HG03457 (cell line): ENCODE measurements around the gene LPXN.

Experiments
- ATAC-seq: cut with Tn5 transposase; IDR thresholded peaks from one replicate; pipeline ENCODE4 v1.9.1; 2021; ENCODE audit warnings: moderate number of reproducible peaks; ENCODE audit not compliant: unreplicated experiment

LPXN gene

DNA sequence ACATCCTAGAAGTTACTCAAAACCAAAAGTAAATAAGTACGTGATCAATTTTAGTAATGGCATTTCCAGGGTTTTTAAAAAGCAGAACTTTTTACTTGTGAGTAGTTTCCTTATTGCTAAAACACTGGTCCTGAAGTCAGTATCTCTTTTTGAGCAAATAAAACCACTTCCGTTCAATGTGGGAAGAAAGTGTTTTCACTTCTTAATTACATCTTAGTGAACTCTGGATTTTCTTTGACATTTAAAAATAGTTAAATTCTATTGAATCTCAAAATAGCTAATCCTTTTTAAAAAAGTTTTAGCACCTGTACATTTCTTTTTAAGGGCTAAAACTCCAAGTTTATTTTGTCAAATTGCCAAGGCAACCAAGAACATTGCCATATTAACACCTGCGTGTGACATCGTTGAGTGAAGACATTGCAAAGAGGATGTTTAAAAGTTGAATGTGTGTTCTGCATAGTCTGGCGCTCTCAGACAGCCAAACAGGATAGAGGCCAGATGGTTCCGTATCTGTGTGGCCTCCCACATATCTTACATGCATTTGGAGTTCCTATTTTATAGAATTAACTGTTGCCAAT is 50.5 kb downstream of the LPXN start:
- ATAC-seq: peak; percentile 82

DNA sequence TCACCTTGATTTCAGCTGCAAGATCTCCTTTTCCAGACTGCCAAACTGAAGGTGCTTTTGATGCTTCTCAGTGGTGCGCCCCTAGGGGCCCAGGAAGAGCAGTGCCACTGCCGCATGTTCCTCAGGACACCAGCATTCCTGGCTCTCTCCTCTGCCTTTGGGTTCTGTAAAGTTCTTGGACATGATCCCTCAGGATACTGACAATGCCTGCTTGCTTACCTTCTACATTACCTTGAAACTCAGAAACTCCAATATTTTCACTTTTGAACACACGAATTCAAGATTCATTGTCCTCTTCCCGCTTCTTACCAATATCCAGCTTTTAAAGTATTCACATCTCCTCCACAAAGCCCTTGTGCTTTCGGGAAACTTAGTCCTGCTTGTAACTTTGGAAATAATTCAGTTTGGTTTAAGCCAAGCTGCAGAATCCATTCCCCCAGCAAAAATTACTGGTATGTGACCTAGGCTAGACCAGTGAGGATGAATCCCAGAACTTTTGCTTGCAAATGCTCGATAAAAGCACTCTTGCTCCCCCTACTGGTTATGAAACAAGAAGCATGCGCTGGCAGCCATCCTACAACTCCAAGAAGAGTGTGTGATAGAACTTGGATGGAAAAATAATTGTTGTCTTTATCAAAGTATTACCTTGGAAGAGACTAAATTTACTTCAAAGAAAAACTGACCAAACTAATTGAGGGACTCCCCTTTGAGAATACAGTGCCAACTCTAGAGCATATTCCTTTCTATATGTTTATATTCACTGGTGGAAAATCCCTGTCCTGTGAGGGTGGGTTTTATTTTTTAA is 51.2 kb downstream of the LPXN start:
- peak; percentile 29 for ATAC-seq

DNA sequence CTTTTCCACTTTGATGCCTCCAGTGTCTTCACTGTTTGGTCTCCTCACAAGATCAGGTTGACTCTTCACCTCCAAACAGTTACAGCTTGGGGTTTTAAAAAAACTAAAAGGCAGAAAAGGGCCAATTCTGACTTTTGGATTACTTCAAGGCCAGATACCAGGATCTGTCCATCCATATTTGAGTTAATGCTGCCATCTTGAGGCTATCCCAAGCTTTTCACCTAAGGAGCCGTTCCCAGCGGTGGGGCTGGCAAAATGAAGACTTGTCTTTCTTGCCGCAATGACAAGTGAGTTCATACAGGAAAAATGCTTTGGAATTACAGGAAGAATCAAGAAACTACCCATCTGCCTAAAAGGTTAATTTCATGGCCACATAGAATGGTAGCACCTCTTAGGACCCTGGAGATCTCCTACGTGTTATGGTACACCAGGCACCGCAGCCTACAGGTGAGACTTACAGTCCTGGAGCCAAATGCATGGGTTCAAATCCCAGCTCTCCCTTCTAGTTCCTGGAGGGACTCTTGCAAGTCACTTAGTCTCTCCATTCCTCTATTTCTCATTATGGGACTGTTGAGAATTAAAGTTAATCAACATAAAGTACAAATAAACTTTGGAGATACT is 61.8 kb downstream of the LPXN start:
- no peak for ATAC-seq

DNA sequence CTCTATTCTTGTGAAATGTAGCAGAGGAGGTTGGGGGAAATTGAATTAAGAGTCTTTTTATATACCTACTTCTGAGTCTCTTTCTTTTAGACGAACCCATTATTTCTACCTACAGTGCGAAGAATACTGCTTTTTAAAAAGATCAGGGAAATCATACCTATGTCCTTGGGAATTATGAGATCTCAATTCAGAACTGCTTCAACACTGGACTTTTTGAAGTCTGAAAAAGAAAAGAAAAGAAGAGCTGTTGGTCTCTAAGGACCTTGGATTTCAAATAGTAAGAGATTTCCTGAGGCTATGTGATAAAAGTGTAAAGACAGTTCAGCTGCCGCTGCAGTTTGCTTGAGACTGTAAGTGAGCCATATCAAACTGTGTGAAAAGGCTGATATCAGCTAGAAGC is 64.0 kb downstream of the LPXN start:
- no peak for ATAC-seq

DNA sequence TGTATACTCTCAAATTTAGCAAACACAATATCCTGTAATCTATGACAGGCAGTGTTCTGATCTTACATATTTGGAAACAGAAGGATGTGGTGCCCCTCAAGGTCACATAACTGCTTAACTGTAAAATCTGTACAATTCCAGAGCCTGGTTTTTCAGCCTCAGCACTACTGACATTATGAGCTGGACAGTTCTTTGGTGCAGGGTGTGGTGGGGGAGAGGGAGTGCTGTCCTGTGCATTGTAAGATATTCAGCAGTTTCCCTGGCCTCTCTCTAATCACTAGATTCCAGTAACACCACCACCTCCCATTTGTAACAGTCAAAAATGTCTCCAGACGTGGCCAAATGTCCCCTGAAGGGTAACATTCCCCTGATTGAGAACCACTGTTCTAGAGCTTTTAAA is 65.9 kb downstream of the LPXN start:
- ATAC-seq: no peak

DNA sequence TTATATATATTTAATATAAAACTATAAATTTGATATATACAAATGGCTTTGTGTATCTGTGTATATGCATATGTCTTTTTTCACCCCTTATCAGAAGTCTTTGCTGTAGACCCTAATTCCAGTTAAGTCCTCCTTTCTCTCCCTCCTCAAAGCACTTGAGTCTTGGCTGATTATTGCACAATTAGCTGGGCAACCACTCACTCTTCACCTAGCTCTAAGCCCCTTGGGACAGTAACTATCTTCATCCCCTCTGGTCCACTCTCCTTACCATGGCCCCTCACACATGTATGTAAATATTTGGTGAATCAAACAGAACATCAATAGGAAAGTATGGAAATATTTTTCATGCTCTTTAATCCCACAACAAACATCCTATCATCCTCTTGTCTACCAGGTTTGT is 66.8 kb downstream of the LPXN start:
- no peak for ATAC-seq

DNA sequence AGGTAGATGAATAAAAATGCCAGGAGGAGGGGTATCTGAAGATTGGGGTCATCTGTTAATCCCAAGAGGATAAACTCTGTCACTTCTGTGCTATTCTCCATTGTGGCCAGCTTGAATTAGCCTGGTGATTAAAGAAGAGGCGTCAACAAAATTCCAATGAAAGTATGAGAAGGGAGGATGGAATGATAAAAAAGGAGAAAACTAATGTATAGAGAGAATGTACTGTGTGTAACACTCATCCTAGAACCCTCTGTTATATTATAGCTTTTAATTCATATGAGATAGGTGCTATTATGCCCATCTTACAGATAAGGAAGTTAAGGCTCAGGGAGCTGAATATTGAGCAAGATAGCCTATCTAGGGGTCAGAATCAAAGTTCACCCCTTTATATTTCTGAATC is 67.7 kb downstream of the LPXN start, which contains the start of gene OR5B21:
Gene OR5B21, minus strand, starts transcription at position 101 of the 400 bp plus-strand sequence. Its CDS starts 0 bp downstream, at position 101.
- ATAC-seq: no peak

DNA sequence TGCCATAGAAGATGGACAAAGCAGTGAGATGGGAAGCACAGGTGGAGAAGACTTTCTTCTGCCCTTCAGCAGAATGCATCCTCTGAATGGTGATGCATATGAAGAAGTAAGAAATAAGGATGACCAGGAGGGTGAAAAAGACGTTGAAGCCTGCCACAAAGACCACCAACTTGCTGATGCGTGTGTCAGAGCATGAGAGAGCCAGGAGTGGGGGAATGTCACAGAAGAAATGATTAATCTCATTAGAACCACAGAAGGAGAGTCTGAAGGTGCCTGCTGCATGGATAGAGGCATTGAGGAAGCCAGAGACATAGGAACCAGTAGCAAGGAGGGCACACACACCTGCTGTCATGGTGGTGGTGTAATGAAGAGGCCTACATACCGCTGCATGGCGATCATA is 68.3 kb downstream of the LPXN start:
- ATAC-seq: no peak

DNA sequence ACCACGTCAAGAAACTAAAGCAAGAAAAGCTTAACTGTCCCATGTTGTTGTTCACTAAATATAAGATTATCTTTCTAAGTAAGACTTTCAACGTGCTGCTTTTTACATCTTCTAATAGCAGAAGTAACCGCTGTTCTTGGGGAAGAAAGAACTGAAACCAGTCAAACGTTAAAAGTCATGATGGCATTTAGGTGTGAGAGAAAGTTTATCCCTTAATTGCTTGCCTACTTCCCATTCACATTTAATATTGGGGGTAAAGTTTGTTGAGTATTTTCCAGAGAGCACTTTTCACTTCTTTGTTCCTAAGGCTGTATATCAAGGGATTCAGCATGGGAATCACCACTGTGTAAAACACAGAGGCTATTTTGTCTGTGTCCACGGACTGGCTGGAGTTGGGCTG is 68.7 kb downstream of the LPXN start:
- ATAC-seq: no peak

DNA sequence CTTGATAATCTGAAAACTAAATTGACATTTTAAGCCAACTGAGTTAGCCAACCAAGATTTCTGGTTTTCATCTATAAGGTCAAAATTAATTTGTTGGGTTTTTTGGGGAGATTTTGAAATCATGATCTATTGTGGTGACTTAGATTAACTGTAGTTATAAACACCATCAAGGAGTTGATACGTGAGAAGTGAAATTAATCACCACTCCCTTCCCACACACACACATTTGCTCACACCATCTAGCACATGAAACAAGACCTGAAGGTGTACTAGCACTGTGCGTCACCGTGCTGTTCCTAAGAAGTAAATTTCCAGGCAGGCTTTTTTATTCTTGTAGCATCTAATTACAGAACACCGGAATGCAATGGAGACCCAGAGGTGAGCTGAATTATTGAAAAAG is 69.8 kb downstream of the LPXN start:
- no peak for ATAC-seq

DNA sequence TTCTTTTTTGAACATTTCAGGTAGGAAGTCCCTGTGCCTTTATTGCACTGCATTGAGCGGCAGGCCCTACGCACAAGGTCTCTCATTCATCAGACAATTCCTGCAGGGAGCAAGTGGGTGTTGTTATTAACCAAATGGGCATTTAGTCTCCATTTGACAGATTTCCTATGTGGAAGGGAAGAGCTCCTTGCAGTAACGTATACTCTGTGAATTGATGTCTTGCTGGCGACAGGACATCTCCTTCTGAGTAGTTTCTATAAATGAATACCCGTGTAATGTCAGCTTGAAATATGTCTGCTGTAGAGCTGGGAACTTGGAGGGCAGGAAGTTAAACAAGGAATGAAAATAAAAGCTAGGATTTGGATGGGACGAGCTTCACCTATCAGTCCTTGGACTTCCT is 71.4 kb downstream of the LPXN start:
- no peak for ATAC-seq

DNA sequence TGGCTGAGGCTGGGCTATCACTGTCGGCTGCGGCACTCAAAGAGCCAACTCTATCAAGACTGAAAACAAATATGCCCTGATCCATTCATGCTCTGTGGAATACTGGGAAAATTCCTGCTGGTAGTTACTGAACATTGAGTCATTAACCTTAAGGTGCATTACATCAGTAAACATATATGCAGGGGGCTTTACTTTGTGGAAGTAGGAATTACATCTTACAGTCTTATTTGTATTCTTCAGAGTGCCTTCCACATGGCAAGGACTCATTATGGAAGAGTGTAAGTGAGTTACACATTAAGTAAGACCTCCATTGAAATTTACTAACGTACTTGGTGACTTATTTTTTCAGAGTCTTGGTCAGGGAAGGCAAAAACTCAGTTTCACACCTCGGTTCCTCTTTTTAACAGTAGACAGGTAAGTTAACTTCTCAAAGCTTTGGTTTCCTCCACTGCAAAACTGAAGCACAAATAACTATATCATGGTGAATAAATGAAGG is 72.2 kb downstream of the LPXN start:
- peak; percentile 94 for ATAC-seq

DNA sequence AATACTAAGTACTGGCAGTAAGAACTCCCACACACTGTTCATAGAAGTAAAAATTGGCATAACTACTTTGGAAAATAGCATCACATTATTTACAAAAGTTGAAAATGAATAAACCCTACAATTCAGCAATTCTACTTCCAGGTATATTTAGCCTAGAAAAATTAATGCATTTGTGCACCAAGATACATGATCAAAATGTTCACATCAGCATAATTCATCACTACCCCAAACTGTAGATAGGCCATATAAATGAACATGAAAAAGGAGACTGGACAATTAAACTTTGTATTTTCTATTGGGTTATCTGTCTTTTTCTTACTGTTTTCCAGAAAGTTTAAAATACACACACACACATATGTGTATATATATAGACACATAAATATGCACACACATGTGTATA is 73.7 kb downstream of the LPXN start:
- no peak for ATAC-seq

DNA sequence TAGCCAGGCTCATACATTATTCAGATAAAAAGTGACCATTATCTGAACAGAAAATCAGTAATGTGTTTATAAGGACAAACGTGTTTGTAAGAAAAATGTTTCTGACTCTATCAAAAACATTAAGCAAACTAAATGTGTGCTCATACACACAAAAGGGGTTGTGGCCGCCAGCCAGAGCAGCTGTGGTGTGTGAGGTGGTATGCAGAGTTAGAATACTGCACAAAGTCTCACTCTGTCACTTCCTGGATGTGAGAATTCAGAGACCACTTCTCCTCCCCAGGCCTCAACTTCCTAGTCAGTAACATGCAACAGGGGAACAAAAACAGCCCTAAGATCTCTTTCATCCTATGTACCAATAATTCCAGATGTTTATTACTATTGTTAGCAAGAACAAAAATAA is 77.2 kb downstream of the LPXN start:
- ATAC-seq: no peak

DNA sequence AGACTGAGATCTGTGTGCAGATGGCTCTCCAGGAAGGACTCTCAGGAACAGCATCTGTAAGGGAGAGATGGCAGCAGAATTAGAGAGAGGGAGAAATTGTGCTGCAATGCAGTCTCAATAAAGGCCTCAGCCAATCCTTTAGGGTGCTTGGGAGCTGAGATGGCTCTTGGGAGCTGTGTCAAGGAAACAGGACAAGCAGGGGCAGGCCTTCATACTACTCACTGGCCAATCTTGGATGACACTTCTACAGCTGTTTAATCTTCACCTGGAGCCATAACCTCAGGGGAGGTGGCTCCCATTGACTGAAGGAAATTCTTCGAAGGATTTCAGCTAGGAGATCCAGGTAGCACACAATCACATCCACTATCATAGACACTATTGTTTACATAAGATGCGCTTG is 77.7 kb downstream of the LPXN start:
- no peak for ATAC-seq

DNA sequence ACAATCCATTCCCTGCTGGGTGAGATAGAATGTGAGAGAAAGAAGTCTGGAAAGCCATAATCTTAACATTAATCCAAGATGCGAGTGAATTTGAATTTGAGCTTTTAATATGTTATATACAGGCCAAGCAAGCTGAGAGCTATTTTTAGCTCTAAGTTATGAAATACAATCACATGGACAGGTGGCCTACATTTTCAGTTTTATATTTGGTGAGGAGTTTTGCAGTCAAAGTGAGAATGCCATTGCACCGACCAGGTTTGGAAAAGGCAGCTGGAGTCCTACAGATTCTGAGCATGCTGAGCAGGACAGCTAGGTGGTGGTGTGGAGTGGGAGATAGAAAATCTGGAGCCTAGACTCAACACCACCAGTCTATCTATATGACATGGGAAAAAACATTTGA is 79.8 kb downstream of the LPXN start:
- ATAC-seq: no peak

DNA sequence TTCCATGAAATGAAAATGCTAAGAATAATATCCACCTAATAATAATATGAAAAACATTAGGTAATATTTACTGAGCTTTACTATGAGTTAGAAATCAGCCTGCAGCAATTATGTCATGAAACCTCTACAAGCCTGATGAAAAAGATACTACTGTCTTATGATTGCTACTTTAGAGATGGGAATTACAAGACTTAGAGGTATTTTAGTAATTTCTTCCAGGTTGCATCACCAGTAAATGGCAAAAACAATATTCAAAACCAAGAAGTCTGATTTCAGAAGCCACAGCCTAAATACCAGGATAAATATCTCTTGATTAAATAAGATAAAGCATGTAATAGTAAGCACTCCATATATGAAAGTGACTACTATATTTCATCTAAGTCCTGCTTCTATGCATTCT is 81.6 kb downstream of the LPXN start:
- no peak for ATAC-seq

DNA sequence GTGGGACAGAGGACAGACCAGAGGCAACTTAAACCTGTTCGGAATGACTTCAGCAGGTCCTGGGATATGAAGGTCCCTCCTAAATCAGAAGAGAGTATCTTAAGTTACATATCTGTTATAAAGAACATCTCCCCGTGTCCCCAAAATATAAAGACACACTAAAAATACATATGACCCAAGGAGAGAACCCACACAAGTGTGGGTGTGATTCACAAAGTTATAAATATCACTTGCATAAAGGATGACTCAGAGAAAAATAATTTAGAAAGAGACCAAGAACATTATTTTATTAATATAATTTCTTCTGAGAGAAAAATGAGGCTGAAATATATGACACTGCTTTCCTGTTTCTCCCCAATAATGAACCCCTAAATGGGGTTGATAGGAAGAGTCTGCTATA is 82.0 kb downstream of the LPXN start:
- no peak for ATAC-seq

DNA sequence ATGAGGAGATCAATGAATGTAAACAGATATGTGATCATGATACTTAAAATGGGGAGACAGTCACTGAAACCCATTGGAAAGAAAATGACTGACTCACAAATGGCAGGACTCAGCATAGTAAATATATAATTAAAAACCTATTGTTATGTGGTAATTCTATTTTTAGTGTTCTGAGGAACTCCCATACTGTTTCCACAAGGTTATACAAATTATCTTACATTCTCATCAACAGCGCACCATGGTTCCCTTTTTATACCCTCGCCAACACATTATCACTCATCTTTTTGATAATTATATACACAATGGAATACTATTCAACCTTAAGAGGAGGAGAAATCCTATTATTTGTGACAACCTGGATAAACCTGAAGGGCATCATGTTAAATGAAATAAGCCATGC is 84.8 kb downstream of the LPXN start:
- no peak for ATAC-seq

DNA sequence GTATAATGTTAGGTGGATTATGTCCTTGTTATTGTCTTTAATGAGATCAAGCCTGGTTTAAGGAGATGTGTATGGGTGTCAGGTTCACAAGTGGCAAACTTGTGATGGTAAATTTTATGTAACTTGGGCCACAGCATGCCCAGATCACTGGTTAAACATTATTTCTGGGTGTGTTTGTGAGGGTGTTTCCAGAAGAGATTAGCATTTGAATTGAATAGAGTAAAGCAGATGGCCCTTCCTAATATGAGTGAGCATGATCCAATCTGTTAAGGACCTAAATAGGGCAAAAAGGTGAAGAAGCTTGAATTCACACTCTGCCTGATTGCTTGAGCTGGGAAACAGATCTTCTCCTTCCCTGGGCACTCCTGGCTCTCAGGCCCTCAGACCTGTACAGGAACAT is 88.5 kb downstream of the LPXN start:
- ATAC-seq: no peak

DNA sequence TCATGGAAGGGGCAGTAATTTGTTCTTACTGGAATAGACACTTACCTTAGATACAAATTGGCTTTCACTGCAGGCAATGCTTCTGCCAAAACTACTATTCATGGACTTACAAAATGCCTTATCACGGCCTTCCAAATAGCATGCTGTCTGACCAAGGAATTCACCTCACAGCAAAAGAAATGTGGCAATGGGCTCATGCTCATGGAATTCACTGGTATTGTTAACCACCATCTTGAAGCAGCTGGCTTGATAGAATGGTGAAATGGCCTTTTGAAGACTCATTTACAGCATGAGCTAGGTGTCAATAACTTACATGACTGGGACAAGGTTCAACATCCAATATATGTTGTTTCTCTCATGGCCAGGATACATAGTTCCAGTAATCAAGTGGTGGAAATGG is 89.7 kb downstream of the LPXN start:
- ATAC-seq: no peak
